WI38 (cell line): ENCODE measurements around the gene TUBB2B.

Source experiments
- H3K4me3 ChIP-seq: 2 replicates; pipeline ENCODE4 v1.5.1; 2011; ENCODE audit warnings: low read depth, mild to moderate bottlenecking, control low read depth, low read length
- TF ChIP-seq, protein P1 (sequence below): IDR thresholded peaks from 2 replicates; pipeline ENCODE4 v1.5.1; 2012; ENCODE audit warnings: low read depth, mild to moderate bottlenecking, control low read depth, low read length

TUBB2B gene

GRCh38 chr6:3208098-3208774 lies 19.2 kb downstream of the TUBB2B start:
- peak overlapping the region; percentile 8; the same call in 1 of the 2 replicates for H3K4me3 ChIP-seq
- TF ChIP-seq, protein P1, sequence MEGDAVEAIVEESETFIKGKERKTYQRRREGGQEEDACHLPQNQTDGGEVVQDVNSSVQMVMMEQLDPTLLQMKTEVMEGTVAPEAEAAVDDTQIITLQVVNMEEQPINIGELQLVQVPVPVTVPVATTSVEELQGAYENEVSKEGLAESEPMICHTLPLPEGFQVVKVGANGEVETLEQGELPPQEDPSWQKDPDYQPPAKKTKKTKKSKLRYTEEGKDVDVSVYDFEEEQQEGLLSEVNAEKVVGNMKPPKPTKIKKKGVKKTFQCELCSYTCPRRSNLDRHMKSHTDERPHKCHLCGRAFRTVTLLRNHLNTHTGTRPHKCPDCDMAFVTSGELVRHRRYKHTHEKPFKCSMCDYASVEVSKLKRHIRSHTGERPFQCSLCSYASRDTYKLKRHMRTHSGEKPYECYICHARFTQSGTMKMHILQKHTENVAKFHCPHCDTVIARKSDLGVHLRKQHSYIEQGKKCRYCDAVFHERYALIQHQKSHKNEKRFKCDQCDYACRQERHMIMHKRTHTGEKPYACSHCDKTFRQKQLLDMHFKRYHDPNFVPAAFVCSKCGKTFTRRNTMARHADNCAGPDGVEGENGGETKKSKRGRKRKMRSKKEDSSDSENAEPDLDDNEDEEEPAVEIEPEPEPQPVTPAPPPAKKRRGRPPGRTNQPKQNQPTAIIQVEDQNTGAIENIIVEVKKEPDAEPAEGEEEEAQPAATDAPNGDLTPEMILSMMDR = no peak

DNA sequence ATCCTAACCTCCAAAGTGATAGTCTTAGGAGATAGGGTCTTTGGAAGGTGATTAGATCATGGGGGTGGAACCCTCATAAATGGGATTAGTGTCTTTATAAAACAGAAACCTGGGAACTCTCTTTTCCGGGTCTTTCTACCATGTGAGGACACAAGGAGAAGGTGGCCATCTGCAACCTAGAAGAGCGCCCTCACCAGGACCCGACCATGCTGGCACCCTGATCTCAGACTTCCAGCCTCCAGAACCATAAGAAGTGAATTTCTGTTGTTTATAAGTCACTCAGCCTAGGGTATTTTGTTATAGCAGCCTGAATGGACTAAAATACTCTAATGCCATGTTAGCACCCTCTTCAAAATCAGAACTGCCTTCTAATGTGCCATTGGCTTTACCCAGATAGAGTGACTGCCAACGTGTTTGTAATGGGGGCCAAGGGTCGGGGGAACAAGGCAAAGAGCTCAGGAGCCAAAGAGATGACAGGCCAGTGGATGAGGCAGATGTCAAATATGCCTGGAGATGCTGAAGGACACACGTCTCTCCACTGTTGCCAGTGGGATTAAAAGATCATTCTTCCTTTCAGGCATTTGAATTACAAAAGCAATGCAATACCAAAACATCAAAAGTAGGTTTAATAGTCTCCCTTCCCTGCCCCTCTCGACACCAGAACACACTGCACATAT lies 21.0 kb downstream of the TUBB2B start:
- TF ChIP-seq, protein P1 = no peak
- H3K4me3 ChIP-seq = no peak overlapping the region

DNA sequence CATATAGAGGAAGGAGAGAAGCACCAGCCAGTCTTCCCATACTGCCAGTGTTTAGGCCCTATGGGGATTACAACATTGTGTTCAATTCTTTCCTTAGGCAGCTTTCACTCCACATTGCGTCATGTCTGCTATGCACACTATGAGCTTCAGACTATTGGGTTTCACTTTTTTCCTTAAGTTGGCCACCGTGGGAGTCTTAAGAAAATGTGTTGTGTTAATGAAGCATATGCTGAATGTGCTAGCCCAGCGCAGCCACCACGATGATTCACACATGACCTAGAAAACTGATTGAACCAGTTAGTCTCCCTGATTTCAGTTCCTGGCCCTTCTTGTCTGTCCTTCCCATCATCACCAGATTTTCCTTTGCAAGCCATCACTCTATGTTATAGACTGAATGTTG lies 21.5 kb downstream of the TUBB2B start:
- H3K4me3 ChIP-seq = no peak overlapping the region
- TF ChIP-seq, protein P1 = no peak

DNA sequence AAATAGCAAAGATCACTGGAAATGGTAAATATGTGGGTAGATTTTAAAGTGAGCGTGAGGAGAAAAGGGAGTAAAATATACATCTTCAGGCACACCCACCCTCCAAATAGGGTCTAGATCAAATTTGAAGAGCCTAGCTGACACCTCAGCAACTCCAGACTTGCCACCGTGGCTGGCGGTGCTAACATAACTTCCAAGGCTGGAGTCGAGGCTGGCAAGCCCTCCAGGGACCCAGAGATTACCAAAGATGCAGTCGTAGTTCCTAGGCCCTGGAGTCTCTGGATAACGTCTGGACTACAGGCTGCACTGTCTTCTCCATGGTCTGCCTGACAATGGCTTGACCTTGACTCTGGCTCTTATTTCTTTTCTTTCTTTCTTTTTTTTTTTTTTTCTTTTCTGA lies 22.5 kb downstream of the TUBB2B start:
- TF ChIP-seq, protein P1 = no peak
- H3K4me3 ChIP-seq = no peak overlapping the region

DNA sequence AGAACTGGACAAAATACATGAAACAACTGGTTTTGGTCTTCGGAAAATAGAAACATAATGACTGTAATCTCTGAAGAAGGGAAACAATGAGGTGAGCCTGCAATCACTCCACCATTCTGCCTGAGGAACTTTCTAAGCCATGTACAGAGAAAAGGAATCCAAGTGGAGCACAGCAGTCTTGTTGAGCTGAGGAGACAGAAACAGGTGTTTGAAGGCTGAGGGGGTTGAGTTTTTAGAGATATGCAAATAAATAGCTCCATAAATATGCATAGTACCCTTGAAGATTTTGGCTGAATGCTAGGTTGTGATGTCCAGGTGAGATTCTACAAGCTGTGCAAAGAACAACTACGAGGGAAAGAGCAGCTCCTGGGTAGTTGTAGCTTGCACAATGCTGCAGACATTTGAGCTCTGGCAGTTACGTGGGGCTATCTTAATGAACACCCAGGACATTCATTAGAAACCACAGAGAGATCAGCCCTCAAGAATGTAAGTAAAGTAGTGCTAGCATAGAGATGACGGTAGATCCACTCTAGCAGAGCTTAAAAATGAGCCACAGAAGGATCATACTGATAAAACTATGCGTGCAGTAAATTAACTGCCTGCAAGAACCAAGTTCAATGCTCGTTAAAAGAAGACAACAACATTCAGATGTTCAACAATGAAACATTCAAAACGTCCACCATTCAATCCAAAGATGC lies 24.3 kb downstream of the TUBB2B start:
- TF ChIP-seq, protein P1 = no peak
- no peak overlapping the region for H3K4me3 ChIP-seq

GRCh38 chr6:3201388-3201787 lies 26.1 kb downstream of the TUBB2B start:
- TF ChIP-seq, protein P1 = no peak
- H3K4me3 ChIP-seq = no peak overlapping the region

GRCh38 chr6:3200682-3201081 lies 26.8 kb downstream of the TUBB2B start:
- no peak overlapping the region for H3K4me3 ChIP-seq
- TF ChIP-seq, protein P1 = no peak
